HPDE6-E6E7 (cell line): Measurements from ENCODE around the gene GAS2L3.
"Not testable (repeated sequence)": the region's sequence is repeated elsewhere in the genome, so short reads cannot be mapped to it uniquely, and the experiment has no call there.

ENCODE experiments used
- DNase-seq: peaks from one replicate; pipeline ENCODE4 v3.0.0; 2011; ENCODE audit warnings: missing footprints; ENCODE audit errors: extremely low spot score

The GAS2L3 gene

DNA sequence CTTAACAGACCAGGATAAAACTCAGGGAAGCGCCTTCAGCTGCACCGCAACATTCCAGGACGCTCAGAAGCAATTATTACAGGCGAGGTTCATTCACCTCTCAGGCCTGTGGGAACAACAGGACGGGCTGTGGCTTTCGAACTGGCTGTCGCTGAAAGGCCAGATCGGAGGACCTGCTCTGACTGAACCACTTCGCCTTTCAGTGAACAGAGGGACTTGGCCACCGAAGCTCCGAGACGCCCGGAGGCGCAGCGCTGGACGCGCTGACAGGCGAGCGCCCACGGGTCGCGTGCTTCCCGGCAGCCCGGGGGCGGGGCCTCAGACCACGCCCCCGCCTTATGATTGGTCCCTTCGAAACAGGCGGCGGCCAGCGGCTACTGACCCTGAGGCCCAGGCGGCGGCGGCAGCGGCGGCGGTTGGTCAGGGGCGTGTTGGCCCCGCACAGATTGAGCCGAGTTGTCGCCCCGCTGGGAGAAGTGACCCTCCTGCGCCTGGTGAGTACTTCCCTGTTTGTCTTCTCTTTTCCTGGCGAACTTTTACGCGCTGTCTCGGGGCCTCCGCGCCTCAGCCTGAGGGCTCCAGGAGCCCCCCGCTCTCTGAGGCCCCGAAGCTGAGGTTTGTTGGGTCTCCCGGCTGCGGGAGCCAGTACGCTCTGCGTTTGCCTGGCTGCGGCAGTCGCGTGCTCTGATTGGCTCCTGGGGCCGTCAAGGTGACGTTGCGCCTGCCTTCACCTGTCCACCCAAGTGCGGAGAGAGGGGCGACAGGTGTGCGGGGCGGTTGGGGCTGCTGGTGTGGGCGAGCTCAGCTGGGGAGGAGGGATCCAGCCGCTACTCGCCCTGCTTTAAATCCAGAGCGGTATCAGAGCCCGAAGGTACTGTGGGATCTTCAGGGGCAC is at the start of gene GAS2L3:
TSS of gene GAS2L3 (plus strand) at position 393 of the 895 bp plus-strand sequence. CDS start 21,221 bp downstream, outside the sequence.
- DNase-seq: peak; percentile 67

DNA sequence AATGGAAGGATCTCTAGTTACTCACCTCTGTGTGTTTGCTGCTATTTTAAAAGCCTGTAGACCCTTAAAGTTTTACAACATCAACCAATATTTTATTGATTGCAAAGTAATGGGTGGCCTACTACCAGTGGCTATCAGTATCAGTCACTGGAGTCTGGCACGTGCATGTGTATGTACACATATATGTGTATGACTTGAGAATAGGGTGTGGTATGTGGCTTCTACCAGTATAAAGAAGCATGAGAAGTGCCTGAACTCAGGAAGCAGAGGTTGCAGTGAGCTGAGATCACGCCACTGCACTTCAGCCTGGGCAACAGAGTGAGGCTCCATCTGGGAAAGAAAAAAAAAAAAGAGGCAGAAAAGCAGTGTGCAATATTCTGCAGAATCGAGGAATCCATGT is 45.5 kb upstream of the GAS2L3 start:
- no peak for DNase-seq

DNA sequence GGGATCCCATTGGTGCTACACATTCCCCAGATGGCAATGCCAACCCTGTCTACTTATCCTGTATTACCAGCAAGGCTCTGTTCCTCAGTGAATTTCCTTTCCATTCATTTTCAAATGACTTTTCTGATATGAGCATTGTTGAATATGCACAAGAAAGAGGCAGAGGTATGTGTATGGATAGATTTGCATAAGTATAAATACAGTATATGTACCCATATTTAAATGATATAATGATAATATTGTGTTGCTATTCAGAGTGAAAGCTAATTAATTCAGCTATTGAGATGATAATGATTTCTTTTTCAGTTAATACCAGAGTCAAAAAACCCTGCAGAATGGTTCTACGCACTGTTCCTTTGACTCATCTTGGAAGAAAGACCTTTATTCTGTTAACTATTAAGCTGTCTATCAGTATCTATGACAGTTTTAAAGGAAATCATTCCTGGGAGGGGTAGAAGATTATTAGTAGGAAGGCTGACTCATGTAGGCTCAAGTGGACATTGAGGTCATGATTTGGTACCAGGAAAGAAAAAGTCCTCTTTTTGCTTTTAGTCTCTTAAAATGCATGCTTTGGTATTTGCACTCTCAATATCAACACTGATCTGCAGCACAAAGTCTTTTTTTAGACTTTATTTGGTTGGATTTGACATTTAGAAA is 44.9 kb upstream of the GAS2L3 start:
- no peak for DNase-seq

DNA sequence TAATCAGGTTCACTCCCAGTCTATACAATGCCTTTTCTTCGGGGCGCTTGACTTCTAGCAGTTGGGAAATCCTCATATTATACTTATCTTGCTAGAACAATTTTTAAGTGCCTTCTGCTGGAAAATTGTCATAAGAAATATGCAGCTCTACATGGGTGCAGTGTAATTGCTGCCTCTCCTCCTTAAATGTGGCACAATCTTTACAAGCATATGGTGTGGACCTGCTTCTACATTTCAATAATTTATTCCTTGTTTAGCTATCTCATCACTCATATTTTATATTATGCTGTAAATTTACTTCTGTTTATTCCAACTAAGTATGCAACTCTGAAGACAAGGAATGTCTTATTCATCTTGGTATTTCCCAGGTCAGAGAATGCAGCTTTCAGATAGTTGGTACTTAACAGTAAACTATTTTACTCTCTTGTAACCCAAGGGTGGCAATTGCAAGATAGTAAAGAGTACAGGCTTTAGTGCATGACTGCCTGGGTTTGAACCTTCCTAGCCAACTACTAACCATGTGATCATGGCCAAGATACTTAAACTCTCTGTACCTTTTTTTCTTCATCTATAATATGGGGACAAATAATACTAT is 43.6 kb upstream of the GAS2L3 start:
- no peak for DNase-seq

DNA sequence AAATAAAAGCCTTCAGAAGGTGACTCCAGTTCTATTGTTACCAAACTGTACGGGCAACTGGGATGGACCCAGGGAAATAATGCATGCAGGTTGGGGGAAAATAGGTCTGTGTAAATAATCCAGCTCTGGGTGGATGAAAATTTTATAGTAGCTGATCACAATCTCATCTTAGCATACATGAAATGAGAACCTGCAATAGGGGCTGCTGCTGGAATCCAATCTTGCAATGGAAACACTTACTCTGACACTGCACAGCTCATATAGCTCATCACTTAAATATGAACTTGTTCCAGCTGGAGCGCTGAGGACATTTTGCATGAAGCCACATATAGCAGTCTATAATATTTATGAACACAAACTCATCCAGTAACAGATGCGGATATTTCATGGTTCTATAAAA is 40.1 kb upstream of the GAS2L3 start:
- DNase-seq: no peak

DNA sequence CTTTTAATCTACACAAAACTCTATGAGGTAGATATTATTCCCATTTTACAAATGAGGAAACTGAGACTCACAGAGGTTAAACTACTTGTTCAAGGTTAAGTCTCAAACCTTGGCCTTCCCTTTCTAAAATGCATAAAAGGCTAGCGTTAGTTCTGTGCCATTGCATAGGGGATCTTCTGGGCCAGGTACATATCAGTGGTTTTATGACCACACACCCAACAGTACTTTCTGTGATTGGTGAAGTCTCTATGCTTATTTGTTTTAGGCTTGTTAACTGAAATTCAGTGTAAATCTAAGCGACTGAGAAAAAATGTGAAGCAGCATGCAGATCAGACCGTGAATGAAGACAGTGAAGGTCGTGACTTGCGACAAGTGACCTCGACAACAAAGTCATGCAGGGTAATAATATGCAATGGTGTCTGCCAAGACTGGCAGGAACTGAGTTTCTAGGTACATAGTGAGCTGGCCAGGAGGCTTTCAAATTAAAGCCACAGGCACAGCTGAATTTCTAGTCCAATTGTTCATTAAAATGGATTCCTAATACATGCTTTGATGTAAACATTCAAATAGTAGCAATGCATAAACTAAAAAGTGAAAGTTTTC is 38.8 kb upstream of the GAS2L3 start:
- no peak for DNase-seq

DNA sequence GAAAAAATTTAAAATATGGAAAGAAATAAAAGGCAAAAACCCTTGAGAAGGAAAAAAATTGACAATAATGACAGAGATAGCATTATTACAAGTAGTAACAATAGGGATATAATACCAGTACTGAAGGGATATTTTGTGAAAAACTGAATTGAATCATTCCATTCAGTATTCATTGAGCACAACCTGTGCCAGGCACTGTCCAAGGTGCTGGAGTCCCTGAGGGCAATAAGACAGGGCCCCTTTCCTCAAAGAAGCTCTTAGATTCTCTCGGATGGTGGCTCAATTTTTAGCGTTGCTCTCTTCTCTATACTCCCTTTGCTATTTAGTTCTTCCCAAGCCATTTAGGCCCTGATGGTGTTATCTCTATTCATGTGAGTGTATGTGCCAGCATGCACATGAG is 34.3 kb upstream of the GAS2L3 start:
- DNase-seq: no peak

DNA sequence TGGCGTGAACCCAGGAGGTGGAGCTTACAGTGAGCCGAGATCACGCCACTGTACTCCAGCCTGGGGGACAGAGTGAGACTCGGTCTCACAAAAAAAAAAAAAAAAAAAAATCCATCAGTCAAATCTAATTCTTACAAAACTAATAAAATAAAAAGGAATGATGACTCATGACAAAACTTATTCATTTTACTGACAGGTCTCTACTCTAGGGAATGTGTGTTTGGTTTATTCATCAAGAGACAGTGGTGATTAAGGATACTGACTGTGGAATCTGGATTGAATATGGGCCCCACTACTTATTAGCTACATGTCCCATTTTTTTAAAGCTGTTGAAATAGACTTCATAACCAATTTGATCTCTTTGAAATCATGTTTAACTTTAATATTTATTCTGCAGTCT is 29.3 kb upstream of the GAS2L3 start:
- DNase-seq: no peak

DNA sequence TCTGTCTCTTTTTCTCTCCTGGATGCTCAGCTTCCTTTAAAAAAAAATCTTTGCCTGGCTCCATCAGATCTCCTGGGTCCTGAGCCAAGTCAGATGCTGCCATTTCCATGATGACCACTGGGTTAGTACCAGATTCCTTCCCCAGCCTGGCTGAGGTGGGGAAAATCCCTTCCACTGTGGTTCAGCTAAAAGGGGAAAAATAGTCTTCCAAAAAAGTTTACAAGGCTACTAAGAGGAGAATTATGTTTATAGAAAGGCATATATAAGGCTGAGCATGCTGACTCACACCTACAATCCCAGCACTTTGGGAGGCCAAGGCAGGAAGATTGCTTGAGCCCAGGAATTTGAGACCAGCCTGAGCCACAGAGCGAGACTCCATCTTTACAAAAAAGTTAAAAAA is 28.4 kb upstream of the GAS2L3 start:
- DNase-seq: no peak

DNA sequence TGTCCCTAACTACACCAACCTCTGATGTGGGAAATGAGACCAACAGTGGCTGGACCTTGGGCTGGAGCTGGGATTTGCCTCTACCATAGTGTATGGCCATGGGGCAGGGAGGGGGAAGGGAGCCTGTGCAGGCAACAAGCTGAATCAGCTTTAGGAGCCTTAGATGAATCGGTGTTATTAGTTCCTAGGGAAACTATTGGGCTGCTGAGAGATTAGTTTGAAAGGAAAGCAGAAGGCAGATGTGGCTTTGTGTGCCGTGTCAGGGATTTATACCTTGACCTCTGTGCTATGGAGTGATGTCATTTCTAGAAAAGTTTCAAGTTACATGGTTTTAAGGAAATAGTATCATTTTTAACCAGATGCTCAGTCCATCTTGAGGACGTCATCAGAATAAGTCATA is 19.5 kb upstream of the GAS2L3 start:
- no peak for DNase-seq

DNA sequence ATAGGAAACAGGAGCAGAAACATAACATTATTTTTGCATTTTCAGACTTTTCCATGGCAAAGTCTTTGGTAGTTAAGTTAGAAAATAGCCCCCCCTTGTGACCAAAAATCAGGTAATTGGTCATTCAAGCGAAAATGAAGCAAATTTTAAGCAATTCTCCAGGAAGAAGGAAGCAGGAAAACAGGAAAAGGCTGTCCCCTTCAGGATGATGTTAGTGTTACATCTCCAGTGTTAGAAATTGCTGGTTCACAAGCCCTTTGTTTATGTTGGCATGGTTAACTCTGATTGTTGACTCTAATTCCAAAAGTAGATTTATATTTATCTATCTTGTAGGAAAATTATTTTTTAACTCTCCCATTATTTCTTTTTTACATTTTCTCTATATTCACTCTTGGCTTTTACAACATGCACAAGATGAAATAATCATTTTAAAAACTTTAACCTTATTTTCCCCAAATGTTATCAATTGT is 18.8 kb upstream of the GAS2L3 start:
- peak; percentile 41 for DNase-seq

DNA sequence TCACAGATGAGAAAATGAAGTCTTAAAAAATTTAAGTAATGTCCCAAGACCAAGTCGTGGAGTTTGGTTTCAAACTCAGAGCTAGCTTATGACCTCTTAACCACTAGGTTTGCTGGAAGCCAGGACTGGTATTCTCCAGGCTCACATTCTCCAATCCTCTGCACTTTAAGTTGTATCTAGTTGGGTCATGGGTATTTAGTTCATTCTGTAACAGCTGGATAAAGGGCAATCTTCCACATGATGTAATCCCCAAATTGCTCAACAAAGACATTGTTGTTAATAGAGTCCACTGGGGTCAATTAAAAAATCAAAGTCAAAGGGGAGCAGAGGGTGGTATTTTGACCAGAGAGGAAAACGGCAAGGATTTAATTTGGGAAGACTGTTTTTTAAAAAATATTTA is 17.8 kb upstream of the GAS2L3 start:
- DNase-seq: no peak

DNA sequence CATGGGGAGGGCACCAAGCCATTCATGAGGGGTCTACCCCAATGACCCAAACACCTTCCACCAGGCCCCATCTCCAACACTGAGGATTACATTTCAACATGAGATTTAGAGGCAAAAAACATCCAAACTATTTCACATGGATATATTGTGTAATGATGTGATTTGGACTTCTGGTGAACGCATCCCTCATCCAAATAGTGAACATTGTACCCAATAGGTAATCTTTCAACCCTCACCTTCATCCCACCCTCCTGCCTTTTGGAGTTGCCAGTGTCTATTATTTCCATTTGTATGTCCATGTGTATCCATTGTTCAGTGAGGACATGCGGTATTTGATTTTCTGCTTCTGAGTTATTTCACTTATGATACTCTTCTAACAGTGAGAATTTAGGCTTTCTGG is 16.1 kb upstream of the GAS2L3 start:
- DNase-seq: no peak

DNA sequence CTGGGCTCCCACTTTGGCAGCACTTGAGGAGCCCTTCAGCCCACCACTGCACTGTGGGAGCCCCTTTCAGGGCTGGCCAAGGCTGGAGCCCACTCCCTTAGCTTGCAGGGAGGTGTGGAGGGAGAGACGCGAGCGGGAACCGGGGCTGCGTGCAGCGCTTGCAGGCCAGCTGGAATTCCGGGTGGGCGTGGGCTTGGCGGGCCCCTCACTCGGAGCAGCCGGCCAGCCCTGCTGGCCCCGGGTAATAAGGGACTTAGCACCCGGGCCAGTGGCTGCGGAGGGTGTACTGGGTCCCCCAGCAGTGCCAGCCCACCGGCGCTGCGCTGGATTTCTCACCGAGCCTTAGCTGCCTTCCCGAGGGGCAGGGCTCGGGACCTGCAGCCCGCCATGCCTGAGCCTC is 14.2 kb upstream of the GAS2L3 start:
- DNase-seq: not testable (repeated sequence)

DNA sequence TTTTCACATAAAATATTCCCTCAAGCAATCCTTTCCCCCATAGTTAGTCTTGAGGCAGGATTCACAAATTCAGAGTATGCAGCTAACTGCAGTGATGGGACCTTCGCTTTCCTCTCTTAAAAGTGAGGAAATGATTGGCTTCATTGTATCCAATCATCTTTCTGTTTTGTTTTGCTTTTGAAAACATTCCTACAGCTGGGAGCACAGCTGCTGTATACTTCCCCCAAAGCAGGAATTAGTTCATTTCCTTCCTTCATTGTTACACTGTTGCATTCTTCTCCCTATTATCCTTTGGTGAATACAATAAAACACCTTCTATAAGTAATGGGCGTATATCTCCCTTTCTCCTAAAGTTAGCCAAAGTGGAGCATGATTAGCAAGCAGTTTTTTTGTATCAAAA is 9.4 kb upstream of the GAS2L3 start:
- no peak for DNase-seq

DNA sequence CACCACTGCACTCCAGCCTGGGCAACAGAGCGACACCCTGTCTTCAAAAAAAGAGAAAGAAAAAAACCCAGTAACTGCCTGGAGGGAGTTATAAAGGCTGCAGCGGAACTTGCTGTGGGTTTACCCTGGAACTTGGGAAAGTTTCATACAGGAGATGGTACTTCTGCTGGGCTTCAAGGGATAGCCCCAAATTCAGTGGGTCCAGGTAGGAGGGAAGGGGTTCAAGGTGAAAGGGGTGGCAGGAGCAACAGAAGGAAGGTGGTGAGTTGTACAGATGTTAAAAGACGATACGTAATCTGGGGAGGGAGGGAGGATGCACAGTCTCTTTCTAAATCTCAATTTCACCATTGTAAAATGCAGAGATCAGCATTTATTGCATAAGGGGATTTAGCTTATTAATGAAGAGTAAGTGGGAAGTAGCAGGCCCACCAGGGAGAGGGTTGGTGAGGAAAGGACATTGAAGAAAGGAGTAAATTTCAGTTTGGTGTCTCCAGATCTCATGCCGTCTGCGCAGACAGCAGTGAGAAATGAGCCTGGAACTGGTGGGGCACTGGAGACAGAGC is 8.5 kb upstream of the GAS2L3 start:
- no peak for DNase-seq

DNA sequence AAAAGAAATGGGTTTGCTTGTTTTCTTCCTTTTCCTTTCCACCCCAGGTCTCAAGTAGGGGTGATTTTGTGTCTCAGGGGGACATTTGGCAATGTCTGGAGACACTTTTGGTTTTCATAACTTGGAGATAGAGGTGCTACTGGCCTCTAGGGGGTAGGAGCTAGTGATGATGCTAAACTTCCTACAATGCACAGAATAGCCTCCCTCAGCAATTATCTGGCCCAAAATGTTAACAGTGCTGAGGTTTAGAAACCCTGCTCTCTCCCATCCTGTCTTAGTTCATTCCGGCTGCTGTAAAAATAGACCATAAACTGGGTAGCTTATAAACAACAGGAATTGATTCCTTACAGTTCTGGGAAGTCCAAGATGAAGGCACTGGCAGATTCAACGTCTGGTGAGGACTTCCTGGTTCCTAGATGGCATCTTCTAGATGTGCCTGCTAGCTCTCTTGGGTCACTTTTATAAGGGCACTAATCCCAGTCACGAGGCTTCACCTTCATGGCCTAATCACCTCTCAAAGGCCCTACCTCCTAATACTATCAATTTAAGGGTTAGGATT is 7.4 kb upstream of the GAS2L3 start:
- no peak for DNase-seq

DNA sequence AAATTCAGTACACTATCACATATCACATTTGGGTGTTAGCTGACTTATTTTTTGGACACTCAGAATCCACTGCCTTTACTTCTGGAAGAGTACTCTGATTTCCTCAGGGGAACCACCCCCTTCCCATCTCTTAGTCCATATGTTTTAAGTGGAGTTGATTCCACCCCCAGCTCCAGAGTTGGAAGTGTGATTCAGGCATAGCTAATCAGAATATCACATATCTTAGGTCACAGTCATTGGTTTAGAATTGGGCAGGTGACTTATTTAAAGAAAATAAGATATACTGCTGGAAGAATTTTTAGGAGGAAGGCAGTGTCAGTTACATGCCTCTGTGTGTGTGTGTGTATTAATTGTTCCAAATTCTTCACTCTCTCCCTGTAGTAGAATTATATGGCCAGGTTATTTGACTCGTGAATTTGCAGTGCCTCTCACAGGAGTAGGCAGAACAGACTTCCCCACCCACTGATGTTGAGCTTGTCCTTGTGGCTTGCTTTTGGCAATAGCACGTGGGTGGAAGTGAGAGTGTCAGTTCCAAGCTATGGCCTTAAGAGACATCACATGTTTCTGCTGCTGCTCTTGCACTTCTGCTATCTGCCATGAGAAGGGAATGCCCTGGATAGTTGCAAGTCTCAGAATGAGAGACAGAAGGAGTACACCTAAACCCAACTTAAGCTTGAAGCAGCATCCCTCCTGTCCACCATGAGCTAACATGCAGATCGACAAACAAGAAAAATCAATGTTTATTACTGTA is 6.4 kb upstream of the GAS2L3 start:
- no peak for DNase-seq

DNA sequence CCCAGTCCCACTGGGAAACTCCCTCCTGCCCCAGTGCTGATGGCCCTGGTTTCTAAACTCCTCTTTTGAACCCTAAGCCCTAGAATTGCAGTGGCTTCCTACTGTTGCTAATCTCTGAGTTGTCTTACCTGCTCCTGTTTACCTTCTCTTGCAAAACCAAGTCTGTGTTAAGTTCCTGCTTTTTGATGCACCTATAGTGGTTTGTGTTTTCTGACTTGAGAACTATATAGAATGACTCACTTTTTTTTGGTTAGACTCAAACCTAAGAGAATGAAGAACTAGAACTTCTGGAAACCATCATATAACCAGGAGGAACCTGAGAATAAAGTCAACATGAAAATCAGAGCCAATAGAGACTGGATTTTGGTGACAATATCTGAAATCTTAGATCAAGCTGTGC is 5.5 kb upstream of the GAS2L3 start:
- no peak for DNase-seq

DNA sequence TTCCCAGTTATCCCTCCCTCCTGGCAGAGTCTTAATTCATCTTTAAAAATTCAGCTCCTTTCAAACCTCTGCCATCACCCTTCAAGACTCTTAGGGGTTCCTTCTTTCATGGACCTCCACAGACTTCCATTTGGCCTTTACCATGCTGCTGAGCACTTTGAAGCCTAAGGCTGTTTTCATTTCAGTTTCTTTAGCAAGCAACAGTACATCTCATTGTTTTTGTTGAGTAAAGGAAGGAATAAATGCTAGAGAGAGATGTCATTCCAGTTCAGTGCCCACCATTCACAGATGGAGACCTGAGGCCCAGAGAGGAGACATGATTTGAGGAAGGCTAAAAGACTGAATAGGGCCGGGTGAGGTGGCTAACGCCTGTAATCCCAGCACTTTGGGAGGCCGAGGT is 1.3 kb upstream of the GAS2L3 start:
- no peak for DNase-seq
